Effector CD4-positive, alpha-beta T cell (primary cell): Measurements from ENCODE around the gene TM9SF1.

ENCODE experiments used
- DNase-seq: peaks from one replicate; pipeline ENCODE4 v3.0.0-alpha.2; 2020

Gene TM9SF1

DNA sequence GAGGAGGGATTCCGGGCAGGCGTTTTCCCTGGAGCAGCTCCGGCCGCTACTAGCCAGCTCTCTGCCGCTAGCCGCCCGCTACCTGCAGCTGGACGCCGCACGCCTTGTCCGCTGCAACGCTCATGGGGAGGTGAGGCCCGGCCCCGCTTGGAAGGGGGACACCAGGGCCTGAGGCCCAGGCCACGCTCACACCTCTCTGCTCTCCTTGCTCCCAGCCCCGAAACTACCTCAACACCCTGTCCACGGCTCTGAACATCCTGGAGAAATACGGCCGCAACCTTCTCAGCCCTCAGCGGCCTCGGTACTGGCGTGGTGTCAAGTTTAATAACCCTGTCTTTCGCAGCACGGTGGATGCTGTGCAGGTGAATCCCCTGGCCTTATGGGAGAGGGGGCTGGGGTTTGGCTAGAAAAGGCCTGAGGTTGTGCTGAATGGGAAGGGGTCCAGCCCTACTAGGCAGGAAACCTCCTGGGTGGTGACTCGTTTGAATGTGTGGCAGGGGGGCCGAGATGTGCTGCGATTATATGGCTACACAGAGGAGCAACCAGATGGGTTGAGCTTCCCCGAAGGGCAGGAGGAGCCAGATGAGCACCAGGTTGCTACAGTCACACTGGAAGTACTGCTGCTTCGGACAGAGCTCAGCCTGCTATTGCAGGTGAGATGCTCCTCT lies 47.3 kb downstream of the TM9SF1 start:
- DNase-seq: no peak

DNA sequence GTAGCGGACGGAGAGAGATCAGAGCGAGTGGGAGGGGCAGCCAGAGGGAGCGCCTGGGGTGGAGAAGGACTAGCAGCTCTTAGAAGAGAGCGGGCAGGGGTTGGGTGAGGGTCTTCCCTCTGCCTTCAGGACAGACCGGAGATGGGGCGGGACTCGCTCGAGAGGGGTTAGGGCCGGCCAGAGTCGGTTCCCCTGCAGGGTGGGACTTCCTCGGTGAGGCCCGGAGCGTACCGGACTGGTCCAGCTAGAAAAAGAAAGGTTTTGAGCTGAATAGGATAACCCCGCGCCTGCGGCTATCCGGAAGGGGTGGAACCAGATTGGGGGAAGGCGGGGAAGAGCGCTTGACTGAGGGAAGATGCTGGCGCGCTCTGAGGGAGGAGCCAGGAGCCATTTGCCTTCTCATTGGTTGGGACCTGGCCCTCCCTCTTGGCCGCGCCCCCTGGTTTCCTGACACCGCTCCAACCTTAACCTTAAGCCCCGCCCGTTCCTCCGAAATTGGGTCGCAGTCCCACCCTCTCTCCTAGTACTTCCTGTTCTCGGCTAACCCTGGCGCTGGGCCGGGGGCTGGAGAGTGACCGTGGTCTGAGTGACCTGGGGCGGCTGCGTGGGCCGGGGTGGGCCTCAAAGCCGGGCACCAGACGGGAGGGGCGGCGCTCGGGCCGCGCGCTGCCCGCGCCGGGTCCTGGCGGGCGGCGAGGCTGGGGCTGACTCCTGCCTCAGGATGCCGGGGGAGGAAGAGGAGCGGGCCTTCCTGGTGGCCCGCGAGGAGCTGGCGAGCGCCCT lies 48.1 kb downstream of the TM9SF1 start, which contains the start of gene RNF31:
RNF31 (plus strand) TSS at position 521 of the 783 bp plus-strand sequence; CDS start at position 722, 201 bp downstream.
- DNase-seq: peak; percentile 96

DNA sequence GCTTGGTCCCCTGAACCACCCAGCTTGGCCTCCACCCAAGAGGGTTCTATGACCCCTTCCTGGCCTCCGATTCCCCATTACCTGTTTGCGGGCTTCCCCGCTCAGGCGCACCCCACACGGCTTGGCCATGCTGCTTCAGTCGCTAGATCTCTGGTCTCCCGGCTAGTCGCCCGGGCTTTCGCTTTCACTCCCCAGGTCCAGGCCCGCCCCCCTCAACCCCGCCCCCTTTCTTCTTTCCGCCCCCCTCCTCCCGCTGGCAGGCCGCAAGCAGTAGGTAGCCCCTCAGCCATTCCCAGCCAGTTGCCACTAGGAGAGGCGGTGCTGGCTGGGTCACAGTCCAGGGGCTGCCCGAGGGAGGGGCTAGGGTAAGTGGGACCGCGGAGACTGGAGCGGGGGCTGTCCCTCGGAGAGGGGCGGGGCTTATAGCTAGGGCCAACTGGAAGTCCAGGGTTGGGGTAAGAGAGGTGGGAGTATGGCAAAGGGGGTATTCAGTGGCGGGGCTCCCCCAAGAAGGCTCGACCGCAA lies 48.7 kb downstream of the TM9SF1 start, which contains the start of gene PSME2:
PSME2 (minus strand) TSS at position 158 of the 525 bp plus-strand sequence; CDS start at position 129, 29 bp downstream.
- DNase-seq: peak; percentile 78

DNA sequence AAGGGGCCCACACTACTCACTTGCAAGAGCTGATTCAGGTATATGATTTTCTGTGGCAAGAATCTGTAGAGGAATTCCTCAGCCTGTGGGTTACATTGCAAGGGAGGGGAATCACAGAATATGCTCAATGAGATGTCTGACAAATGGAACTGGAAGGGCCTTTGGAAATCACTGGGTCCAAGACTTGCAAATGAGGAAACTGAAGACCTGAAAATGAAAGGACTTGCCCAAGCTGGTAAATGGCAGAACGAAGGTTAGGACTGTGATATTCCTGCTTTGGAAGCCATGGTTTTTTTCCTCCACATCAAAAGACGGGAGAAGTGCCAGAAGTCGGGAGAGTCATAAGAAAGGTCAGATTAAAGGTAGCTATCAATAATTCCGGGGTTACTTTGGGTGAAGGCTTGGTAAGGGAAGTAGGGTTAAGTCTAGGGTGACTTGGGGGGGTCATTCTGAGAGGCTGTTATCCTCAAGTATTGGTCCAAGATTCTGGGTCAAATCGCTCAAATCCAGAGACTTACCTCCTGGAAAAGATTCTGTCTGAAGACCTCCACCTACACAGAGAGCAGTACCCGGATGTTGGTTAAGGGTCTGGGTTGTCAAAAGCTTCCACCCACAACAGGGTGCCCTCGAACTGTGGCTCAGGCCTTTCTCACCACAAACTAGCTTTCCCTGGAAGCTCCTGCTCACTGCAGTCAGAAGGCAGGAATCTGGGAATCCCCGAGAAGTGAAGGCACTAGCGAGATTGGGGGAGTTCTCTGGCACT lies 49.4 kb downstream of the TM9SF1 start:
- no peak for DNase-seq

DNA sequence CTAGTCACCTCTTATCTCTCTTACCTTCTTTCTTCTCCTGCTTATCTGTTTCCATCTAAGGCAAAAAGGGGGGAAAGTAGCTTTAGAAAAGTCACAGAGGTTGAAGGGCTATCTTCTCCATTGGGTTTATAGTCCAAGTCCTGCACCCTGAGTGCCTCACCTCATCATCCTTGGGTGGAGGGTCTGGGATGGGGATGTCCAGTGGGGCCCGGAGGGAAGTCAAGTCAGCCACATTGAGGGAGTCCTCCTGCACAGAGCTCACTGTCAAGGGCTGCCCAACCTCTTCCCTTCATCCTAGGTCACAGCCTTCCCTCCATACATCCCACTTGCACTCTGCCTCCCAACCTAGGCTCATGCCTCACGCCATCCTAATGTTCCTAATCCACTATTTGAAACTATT lies 50.0 kb downstream of the TM9SF1 start:
- DNase-seq: no peak

DNA sequence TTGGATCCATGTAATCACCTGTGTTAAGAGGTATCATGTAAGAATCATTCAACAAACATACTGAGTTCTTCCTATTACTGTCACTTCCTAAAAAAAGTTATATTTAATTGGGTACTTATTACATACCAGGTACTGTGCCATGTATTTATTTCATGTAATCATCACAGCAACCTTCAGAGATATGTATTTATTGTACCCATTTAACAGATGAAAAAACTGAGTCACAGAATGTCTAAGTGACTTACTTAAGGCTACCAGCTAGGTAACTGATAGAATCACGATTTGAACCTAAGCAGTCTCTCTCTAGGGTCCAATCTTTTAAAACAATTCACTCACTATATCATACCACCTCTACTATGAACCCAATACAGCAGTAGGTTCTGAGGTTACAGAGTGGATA lies 50.8 kb downstream of the TM9SF1 start:
- DNase-seq: no peak

DNA sequence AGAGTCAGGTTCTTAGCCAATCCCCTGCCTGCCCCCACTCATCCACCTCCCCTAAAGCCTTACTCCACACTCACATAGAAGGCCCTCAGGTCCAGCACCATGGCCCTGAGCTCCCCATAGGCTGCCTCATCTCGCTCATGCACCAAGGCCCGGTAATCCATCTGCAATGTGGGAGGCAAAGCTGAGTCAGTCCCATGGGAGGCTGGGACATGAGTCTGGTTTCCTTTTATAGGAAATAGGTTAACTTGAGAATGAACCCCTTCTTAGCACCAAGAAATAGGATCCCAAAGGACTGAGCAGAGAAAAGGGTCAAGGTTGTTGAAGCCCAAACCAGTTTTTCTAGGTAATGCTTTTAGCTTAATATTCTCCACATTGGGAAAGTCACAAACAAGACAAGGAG lies 51.7 kb downstream of the TM9SF1 start:
- no peak for DNase-seq

DNA sequence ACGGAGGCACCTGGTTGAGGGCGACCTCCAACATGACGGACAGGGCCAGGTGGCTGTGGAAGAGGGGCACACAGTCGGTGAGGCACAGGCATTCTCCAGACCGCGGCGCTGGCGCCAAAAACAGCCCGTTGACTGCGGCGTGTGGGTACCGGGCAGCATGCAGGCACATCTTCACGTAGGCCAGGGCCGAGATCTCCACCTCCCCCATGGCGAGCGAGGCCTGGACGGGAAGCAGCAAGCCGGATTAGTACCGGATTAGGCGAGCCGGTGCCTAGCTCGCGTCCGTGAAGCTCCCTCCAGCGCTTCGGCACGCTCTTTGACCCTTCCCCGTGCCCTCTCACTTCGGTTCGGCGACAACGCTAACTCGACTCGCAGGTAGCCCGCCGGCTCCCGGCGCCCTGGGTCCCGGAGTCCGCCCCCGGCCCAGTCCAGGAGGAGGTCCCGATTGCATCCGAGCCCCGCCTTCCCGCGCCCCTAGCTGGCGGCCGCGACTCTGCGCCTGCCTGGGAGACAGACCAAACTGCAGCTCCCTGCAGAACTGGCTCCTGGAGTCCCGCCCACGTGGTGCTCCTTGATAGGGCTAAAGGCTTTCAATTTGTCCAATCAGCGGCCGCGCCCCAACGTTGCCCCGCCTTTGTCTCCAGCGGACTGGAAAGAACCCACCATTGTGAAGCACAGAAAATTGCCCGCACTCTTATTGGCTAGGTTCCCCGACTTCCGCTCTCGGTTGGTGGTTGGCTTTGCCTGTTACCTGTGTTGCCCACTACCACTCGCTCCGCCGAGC lies 54.0 kb downstream of the TM9SF1 start, which contains the start of gene EMC9:
EMC9 (minus strand) TSS at position 495 of the 784 bp plus-strand sequence; CDS start at position 208, 287 bp downstream.
- peak; percentile 99 for DNase-seq

DNA sequence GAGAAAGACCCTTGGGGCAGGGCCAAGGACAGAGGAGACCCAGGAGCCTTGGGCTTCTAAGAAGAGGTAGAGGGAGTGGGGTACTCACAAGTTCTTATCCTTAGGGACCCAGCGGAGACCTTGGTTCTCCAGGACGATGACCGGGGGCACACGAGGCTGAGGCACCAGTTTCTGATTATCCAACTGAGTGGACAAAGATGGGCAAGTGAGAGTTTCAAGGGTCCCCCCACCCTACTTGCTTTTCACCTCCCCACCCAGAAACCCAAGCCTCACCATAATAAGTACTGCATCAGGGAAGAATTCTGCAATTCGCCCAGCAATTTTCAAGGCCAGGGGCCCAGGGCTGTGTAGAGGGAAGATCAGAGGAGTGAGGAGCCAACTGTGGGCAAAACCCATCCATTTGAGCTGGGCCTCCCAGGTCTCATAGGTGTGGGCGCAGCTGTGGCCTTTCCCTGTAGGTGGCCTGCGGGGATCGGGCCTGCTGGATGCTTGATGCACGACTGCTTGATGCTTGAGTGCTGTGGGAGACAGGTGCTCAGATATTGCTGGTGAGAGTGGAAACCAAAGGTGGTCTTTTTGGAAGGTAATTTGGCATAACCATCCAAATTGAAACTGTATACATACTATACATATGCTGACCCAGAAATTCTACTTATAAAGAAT lies 55.8 kb downstream of the TM9SF1 start:
- no peak for DNase-seq
